Measurements from ENCODE around the gene PCLO. TPM values are rescaled to one million over a fixed set of nuclear protein-coding genes. Genes with fewer than 3 reads are reported as not detected.

The PCLO gene
- total and polyA plus RNA-seq, 2 of the 4 experiments (the other 2 are of a cell fraction), result under 0.01 to 0.05 TPM

- POLR2A ChIA-PET (ENCODE audit: unreplicated experiment), result no interaction called here
These were observed 31.8 kb downstream of the PCLO start for GRCh38 chr7:83130623-83131545.

More at GRCh38 chr7:83130623-83131545, 31.8 kb downstream of the PCLO start:
- TF ChIP-seq NFE2L2 (IDR thresholded peaks at IDR 0.05; ENCODE audit: low read depth, low read length), result no peak
- TF ChIP-seq CEBPB (IDR thresholded peaks at IDR 0.05; ENCODE audit: low read depth, low read length), result no peak
- no peak for TF ChIP-seq FOS (IDR thresholded peaks at IDR 0.05; ENCODE audit: low read depth, low read length)
- no peak for TF ChIP-seq POLR2A (IDR thresholded peaks at IDR 0.05; ENCODE audit: low read depth, low read length)
- no peak for TF ChIP-seq SMC3 (IDR thresholded peaks at IDR 0.05; ENCODE audit: low read depth, low read length)
- no peak for TF ChIP-seq CTCF (conservative IDR thresholded peaks at IDR 0.05; ENCODE audit: low read depth, low read length)
- TF ChIP-seq MAZ (IDR thresholded peaks at IDR 0.05; ENCODE audit: borderline replicate concordance, low read depth, low read length), result no peak
- TF ChIP-seq MXI1 (IDR thresholded peaks at IDR 0.05; ENCODE audit: borderline replicate concordance, low read depth, low read length), result no peak
- TF ChIP-seq MAFK (IDR thresholded peaks at IDR 0.05; ENCODE audit: low read depth, low read length), result no peak
- no peak for TF ChIP-seq BHLHE40 (IDR thresholded peaks at IDR 0.05; ENCODE audit: low read depth, low read length)
- TF ChIP-seq RFX5 (IDR thresholded peaks at IDR 0.05; ENCODE audit: low read depth, low read length), result no peak
- no peak for TF ChIP-seq RCOR1 (IDR thresholded peaks at IDR 0.05; ENCODE audit: insufficient replicate concordance, low read length)
- no peak for TF ChIP-seq ELK1 (IDR thresholded peaks at IDR 0.05; ENCODE audit: borderline replicate concordance, low read depth, low read length)
- no peak for TF ChIP-seq CHD1 (IDR thresholded peaks at IDR 0.05; ENCODE audit: low read depth, low read length)
- no peaks in the 10 kb centered on the region for H3K9me3 ChIP-seq (ENCODE audit: control insufficient read depth, insufficient read depth, low read length)
- no peaks in the 10 kb centered on the region for H3K36me3 ChIP-seq (ENCODE audit: control insufficient read depth, insufficient read depth, low read length)
- no peak overlapping the region for H2BK15ac ChIP-seq (ENCODE audit: low read depth, low read length)
- WGBS, 2 experiments (ENCODE audit: extremely low coverage in 2 of 2, insufficient read length in 1 of 2), result no CpG with 5 or more reads among the region's 5 CpGs
- no peak overlapping the region for H4K8ac ChIP-seq (ENCODE audit: low read depth in 2 of 2, low read length in 2 of 2)
- intact Hi-C loops (cut with micrococcal nuclease) (no loop called here), in situ Hi-C loops (cut with MboI; ENCODE audit: low sequenced_read_pairs) (no loop called here), dilution Hi-C loops (cut with HindIII; ENCODE audit: low sequenced_read_pairs, unreplicated experiment) (no loop called here)
- CTCF ChIA-PET, result no interaction called here
- no peak overlapping the region for H4K5ac ChIP-seq (ENCODE audit: low read depth, low read length)
- DNase-seq (no peak), ATAC-seq (ENCODE audit: low read depth) (no peak)
- no peak overlapping the region for H3K4me2 ChIP-seq (ENCODE audit: low read depth, low read length)
- no peak overlapping the region for H2AFZ ChIP-seq (replicated peaks; ENCODE audit: low read length, poor library complexity)
- H3K27ac ChIP-seq (ENCODE audit: insufficient read depth, low read length), result no peak overlapping the region
- no peak overlapping the region for H3K4me3 ChIP-seq (ENCODE audit: insufficient read depth, low read depth, low read length)
- no peak overlapping the region for H2BK5ac ChIP-seq (ENCODE audit: low read depth, low read length, poor library complexity, severe bottlenecking)
- H2AK9ac ChIP-seq (replicated peaks; ENCODE audit: low read depth, low read length, poor library complexity), result no peak overlapping the region
- no peak overlapping the region for H3K18ac ChIP-seq (ENCODE audit: low read depth, low read length)
- H4K91ac ChIP-seq (ENCODE audit: insufficient read depth, low read depth, low read length), result no peak overlapping the region
- no peak overlapping the region for H2BK20ac ChIP-seq (ENCODE audit: low read depth, low read length)
- BruUV-seq (replicated peaks), result no TSS peak
- H3K27me3 ChIP-seq (ENCODE audit: control insufficient read depth, insufficient read depth, low read length), result no peaks in the 10 kb centered on the region
- no peaks in the 10 kb centered on the region for H3K4me1 ChIP-seq (ENCODE audit: control insufficient read depth, insufficient read depth, low read length)
- H3K9ac ChIP-seq (ENCODE audit: low read depth, low read length), result no peak overlapping the region
- H2AK5ac ChIP-seq (ENCODE audit: low read depth, low read length), result no peak overlapping the region
- H4K20me1 ChIP-seq (ENCODE audit: insufficient read depth, low read length), result no peaks in the 10 kb centered on the region
- H3K4ac ChIP-seq (ENCODE audit: low read depth, low read length), result no peak overlapping the region
- no peak overlapping the region for H3K23ac ChIP-seq (ENCODE audit: low read depth, low read length)
- no peaks in the 10 kb centered on the region for H3K79me1 ChIP-seq (ENCODE audit: low read depth in 1 of 2, low read length in 2 of 2)
- no peak overlapping the region for H2BK120ac ChIP-seq (ENCODE audit: low read depth, low read length)
- H3K9me1 ChIP-seq (ENCODE audit: insufficient read depth, low read length), result no peaks in the 10 kb centered on the region
- no peak overlapping the region for H3K14ac ChIP-seq (replicated peaks; ENCODE audit: low read depth, low read length)
- no peak overlapping the region for H3K56ac ChIP-seq (ENCODE audit: extremely low read depth, insufficient read depth, low read length)
